Measurements from ENCODE around the gene HOXB2. TPM values are rescaled to one million over a fixed set of nuclear protein-coding genes. Genes with fewer than 3 reads are reported as not detected.
"Not testable (repeated sequence)": the region's sequence is repeated elsewhere in the genome, so short reads cannot be mapped to it uniquely, and the experiment has no call there.

HOXB2 gene
- total RNA-seq, 1 donor from 2014 or later, result 46.6 TPM

- Mint-ChIP-seq H3K27ac (peak overlapping the region; percentile 99), H3K4me1 (peaks cover 61% of the 10 kb centered on the region), H3K4me3 (peak overlapping the region; percentile 89), H3K9me3 (no peaks in the 10 kb centered on the region), H3K27me3 (ENCODE audit: low read depth) (no peaks in the 10 kb centered on the region), H3K36me3 (peaks cover 17% of the 10 kb centered on the region)
- peak in 1 of 2 experiments; percentile 65 for DNase-seq (ENCODE audit: low spot score in 2 of 2, unreplicated experiment in 2 of 2)
- no peak for TF ChIP-seq CTCF (IDR thresholded peaks at IDR 0.05; ENCODE audit: unreplicated experiment)
Observed at GRCh38 chr17:48541577-48542113, 3.3 kb downstream of the HOXB2 start.

- peaks cover 17% of the 10 kb centered on the region for H3K36me3 Mint-ChIP-seq
- no peaks in the 10 kb centered on the region for H3K9me3 Mint-ChIP-seq
- no peak for DNase-seq (ENCODE audit: low spot score in 2 of 2, unreplicated experiment in 2 of 2)
- no peaks in the 10 kb centered on the region for H3K27me3 Mint-ChIP-seq (ENCODE audit: low read depth)
- peak overlapping the region; percentile 89 for H3K4me3 Mint-ChIP-seq
- peak overlapping the region; percentile 99 for H3K27ac Mint-ChIP-seq
- TF ChIP-seq CTCF (IDR thresholded peaks at IDR 0.05; ENCODE audit: unreplicated experiment), result no peak
- peaks cover 57% of the 10 kb centered on the region for H3K4me1 Mint-ChIP-seq
Observed at GRCh38 chr17:48541036-48541576, 3.8 kb downstream of the HOXB2 start.

DNA sequence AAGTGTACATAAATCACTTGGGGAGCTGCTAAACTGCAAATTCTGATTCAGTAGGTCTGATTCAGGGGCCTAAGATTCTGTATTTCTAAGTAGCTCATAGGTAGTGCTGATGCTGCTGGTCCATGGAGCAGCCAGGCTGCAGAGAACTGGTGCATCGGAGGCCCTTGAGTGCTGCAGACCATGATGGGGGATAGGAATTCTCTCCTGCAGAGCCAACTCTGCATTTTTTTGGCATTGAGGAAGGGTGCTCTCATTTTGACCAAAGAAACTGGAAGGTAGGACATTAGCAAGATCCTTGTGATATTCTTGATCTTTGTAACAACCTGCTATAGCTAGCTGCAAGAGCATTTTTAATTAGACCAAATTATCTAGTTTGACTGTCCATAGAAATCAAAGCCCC, 4.7 kb downstream of the HOXB2 start:
- no peak for DNase-seq (ENCODE audit: low spot score in 2 of 2, unreplicated experiment in 2 of 2)
- no peak for TF ChIP-seq CTCF (IDR thresholded peaks at IDR 0.05; ENCODE audit: unreplicated experiment)
- Mint-ChIP-seq H3K4me1 (peaks cover 50% of the 10 kb centered on the region), H3K36me3 (peaks cover 17% of the 10 kb centered on the region), H3K4me3 (peak overlapping the region; percentile 55), H3K9me3 (no peaks in the 10 kb centered on the region), H3K27ac (peak overlapping the region; percentile 75), H3K27me3 (ENCODE audit: low read depth) (no peaks in the 10 kb centered on the region)

- peaks cover 46% of the 10 kb centered on the region for H3K4me1 Mint-ChIP-seq
- no peak for TF ChIP-seq CTCF (IDR thresholded peaks at IDR 0.05; ENCODE audit: unreplicated experiment)
- H3K9me3 Mint-ChIP-seq, result no peaks in the 10 kb centered on the region
- no peak overlapping the region for H3K4me3 Mint-ChIP-seq
- peak overlapping the region; percentile 75 for H3K27ac Mint-ChIP-seq
- H3K27me3 Mint-ChIP-seq (ENCODE audit: low read depth), result no peaks in the 10 kb centered on the region
- DNase-seq (ENCODE audit: low spot score in 2 of 2, unreplicated experiment in 2 of 2), result no peak
- H3K36me3 Mint-ChIP-seq, result peaks cover 17% of the 10 kb centered on the region
Observed at GRCh38 chr17:48539177-48539576, 5.7 kb downstream of the HOXB2 start.

DNA sequence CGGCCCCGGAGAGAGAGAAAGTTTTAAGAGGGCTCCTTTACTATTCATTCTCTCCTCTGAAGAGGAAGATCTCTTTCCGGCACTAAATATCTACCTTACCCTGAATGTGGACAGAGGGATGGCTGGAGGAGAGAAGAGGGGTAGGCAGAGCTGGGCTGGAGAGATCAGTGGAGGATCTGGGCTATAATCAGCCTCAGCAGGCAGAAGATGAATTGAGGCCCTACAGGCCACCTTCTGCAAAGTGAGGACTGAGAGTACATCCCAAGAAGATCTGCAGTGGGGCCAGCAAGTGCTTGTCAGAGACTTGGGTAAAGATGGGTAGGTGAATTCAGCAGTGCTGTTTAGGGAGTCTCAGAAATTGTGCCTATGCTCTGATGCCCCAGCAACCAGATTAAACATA, 7.6 kb downstream of the HOXB2 start:
- H3K27me3 Mint-ChIP-seq (ENCODE audit: low read depth), result no peaks in the 10 kb centered on the region
- TF ChIP-seq CTCF (IDR thresholded peaks at IDR 0.05; ENCODE audit: unreplicated experiment), result no peak
- H3K4me3 Mint-ChIP-seq, result no peak overlapping the region
- H3K9me3 Mint-ChIP-seq, result no peaks in the 10 kb centered on the region
- H3K36me3 Mint-ChIP-seq, result peaks cover 10% of the 10 kb centered on the region
- H3K27ac Mint-ChIP-seq, result peak overlapping the region; percentile 83
- peaks cover 58% of the 10 kb centered on the region for H3K4me1 Mint-ChIP-seq
- DNase-seq (ENCODE audit: low spot score in 2 of 2, unreplicated experiment in 2 of 2), result no peak

GRCh38 chr17:48535793-48536559, 8.9 kb downstream of the HOXB2 start:
- not testable (repeated sequence) for H3K27ac Mint-ChIP-seq; H3K36me3 Mint-ChIP-seq; H3K4me3 Mint-ChIP-seq; H3K27me3 Mint-ChIP-seq (ENCODE audit: low read depth); H3K9me3 Mint-ChIP-seq; DNase-seq (ENCODE audit: low spot score in 2 of 2, unreplicated experiment in 2 of 2)
- peaks cover 59% of the 10 kb centered on the region for H3K4me1 Mint-ChIP-seq

Data from mesothelial cell of epicardium (in vitro differentiated cells).